Activated CD4-positive, alpha-beta memory T cell treated with anti-CD3 and anti-CD28 coated beads, Interleukin-2, amount 10 ng/mL, durations not matched to agents 7 days and 5 days (primary cell): ENCODE measurements around the gene SNAPC4. TPM values are rescaled to one million over a fixed set of nuclear protein-coding genes. Genes with fewer than 3 reads are reported as not detected.
A peak's percentile ranks its signal among the peaks of the same experiment; 100 is the strongest.

Experiments
- CTCF ChIA-PET: fragments of 350-600 bp; sonication (Branson Sonifier 250); formaldehyde crosslinking; loops from one replicate; lab custom pipeline; 2021; ENCODE audit warnings: antibody characterized with exemption, inconsistent platforms; lab: Charles Lee
- POLR2A ChIA-PET: fragments of 350-600 bp; sonication (Branson Sonifier 250); formaldehyde crosslinking; loops from one replicate; lab custom pipeline; 2021; ENCODE audit warnings: antibody characterized with exemption; lab: Charles Lee
- DNase-seq: peaks from one replicate; pipeline ENCODE4 v3.0.0-alpha.2; 2020
- H3K27ac Mint-ChIP-seq: one replicate; pipeline ENCODE4 v1.8.0; 2021; ENCODE audit warnings: mild to moderate bottlenecking, mixed read lengths
- H3K27me3 Mint-ChIP-seq: one replicate; pipeline ENCODE4 v1.8.0; 2021; ENCODE audit warnings: mixed read lengths
- H3K36me3 Mint-ChIP-seq: one replicate; pipeline ENCODE4 v1.8.0; 2021; ENCODE audit warnings: low read depth, mixed read lengths
- H3K4me1 Mint-ChIP-seq: one replicate; pipeline ENCODE4 v1.8.0; 2021; ENCODE audit warnings: mixed read lengths
- H3K4me3 Mint-ChIP-seq: one replicate; pipeline ENCODE4 v1.8.0; 2021; ENCODE audit warnings: mild to moderate bottlenecking, mixed read lengths
- H3K9me3 Mint-ChIP-seq: one replicate; pipeline ENCODE4 v1.8.0; 2021; ENCODE audit warnings: mixed read lengths
- total RNA-seq, 2 experiments: library from RNA; stranded (reverse); gene quantifications; one replicate each; pipeline ENCODE4 v1.2.3, GENCODE V29; 2021

The SNAPC4 gene
- total RNA-seq, 2 experiments from 2014 or later = 8.8 TPM

GRCh38 chr9:136438548-136439480 lies 38.8 kb upstream of the SNAPC4 start:
- H3K9me3 Mint-ChIP-seq = no peaks in the 10 kb centered on the region
- ChIA-PET POLR2A (interaction anchor here (0.7 to 2.7 kb wide), 7 partner anchors 15 to 289 kb away, joined by 3 to 16 read pairs (median 6); partner anchors contain the start of genes DNLZ, ENTR1, PMPCA and SNAPC4), CTCF (interaction anchor here (0.8 to 2.9 kb wide), 3 partner anchors 13 to 76 kb away, joined by 3 to 8 read pairs (median 4); partner anchors contain the start of genes DNLZ, ENTR1 and PMPCA)
- peaks cover 28% of the 10 kb centered on the region for H3K4me1 Mint-ChIP-seq
- no peaks in the 10 kb centered on the region for H3K27me3 Mint-ChIP-seq
- peak overlapping the region; percentile 76 for H3K27ac Mint-ChIP-seq
- DNase-seq = peak; percentile 66
- H3K4me3 Mint-ChIP-seq = peak overlapping the region; percentile 87
- peaks cover 34% of the 10 kb centered on the region for H3K36me3 Mint-ChIP-seq

GRCh38 chr9:136437839-136438547 lies 38.0 kb upstream of the SNAPC4 start:
- Mint-ChIP-seq H3K9me3 (no peaks in the 10 kb centered on the region), H3K4me1 (peaks cover 28% of the 10 kb centered on the region), H3K27me3 (no peaks in the 10 kb centered on the region), H3K36me3 (peaks cover 30% of the 10 kb centered on the region), H3K27ac (peak overlapping the region; percentile 76), H3K4me3 (peak overlapping the region; percentile 87)
- POLR2A ChIA-PET = interaction anchor here (0.7 to 2.7 kb wide), 5 partner anchors 14 to 75 kb away, joined by 3 to 16 read pairs (median 7); partner anchors contain the start of genes DNLZ, ENTR1 and PMPCA
- CTCF ChIA-PET = interaction anchor here (0.8 to 2.9 kb wide), 2 partner anchors 12 to 75 kb away, joined by 3 to 8 read pairs; partner anchors contain the start of gene DNLZ
- no peak for DNase-seq

- H3K36me3 Mint-ChIP-seq = peaks cover 24% of the 10 kb centered on the region
- H3K27me3 Mint-ChIP-seq = no peaks in the 10 kb centered on the region
- ChIA-PET POLR2A (interaction anchor here (2.7 kb wide), 1 partner anchor 26 kb away, joined by 16 read pairs; the partner anchor contains the start of genes ENTR1 and PMPCA), CTCF (no interaction called here)
- H3K4me1 Mint-ChIP-seq = peaks cover 28% of the 10 kb centered on the region
- H3K27ac Mint-ChIP-seq = peak overlapping the region; percentile 35
- H3K4me3 Mint-ChIP-seq = peak overlapping the region; percentile 87
- DNase-seq = no peak
- no peaks in the 10 kb centered on the region for H3K9me3 Mint-ChIP-seq
These were observed 37.5 kb upstream of the SNAPC4 start for GRCh38 chr9:136437430-136437829.

DNA sequence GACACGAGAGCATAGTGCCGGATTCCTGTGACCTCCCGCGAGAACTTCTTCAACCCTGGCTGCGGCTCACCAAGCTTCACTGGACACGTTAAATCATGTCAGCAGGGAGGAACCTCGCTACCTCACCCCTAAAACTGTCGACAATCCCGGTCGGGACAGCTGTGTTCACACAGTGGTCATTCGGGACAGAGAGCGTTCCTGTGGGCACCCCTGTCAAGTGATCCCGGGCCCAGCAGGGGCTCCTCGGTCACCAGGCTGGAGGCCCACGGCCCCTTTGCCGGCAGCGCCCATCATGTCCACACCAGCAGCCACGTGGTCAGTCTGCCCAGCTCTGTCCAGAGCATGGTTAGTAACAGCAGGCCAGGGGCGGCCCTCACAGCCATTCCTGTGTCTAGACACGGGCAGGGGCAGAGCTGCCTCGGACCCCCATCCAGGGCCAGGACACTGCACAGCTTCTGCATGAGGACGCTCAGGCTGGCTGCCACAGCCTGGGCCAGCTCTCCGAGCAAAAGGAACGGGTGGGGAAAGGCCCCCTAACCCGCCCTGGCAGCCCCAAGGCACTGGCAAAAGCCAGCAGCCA lies 36.2 kb upstream of the SNAPC4 start:
- H3K36me3 Mint-ChIP-seq = peaks cover 17% of the 10 kb centered on the region
- H3K27me3 Mint-ChIP-seq = no peaks in the 10 kb centered on the region
- H3K9me3 Mint-ChIP-seq = no peaks in the 10 kb centered on the region
- peaks cover 28% of the 10 kb centered on the region for H3K4me1 Mint-ChIP-seq
- ChIA-PET POLR2A (no interaction called here), CTCF (no interaction called here)
- H3K4me3 Mint-ChIP-seq = peak overlapping the region; percentile 87
- no peak for DNase-seq
- no peak overlapping the region for H3K27ac Mint-ChIP-seq

DNA sequence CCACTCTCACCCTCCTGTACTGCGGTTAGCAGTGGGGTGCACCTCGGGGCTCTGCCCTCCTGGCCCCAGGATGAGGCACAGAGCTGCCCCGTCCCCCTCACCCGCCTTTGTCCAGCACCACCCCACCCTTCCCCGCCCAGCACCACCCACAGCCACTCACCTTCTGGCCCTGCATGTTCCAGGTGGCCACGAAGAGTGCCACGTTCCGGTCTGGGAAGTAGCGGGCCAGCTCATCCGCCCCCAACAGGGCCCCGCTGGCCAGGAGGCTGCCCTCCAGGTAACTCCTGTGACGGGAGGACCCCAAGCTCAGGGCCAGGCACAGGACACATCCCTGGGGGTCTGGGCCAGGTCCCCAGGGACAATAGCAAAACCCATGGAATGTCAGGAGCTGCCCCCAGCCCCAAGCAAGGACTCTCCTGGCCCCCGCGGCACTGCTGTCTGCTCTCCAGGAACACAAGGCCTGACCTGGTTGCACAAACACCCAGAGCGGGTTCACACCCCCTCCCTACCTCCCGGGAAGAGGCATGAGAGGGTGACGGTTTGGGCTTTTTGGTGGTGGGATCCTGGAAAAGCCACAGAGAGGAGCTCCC lies 34.7 kb upstream of the SNAPC4 start:
- POLR2A ChIA-PET = interaction anchor here (1.5 kb wide), 1 partner anchor 10 kb away, joined by 5 read pairs; no protein-coding TSS in a partner anchor
- H3K9me3 Mint-ChIP-seq = no peaks in the 10 kb centered on the region
- H3K4me3 Mint-ChIP-seq = no peak overlapping the region
- peaks cover 25% of the 10 kb centered on the region for H3K4me1 Mint-ChIP-seq
- H3K36me3 Mint-ChIP-seq = peaks cover 14% of the 10 kb centered on the region
- no peak overlapping the region for H3K27ac Mint-ChIP-seq
- CTCF ChIA-PET = no interaction called here
- H3K27me3 Mint-ChIP-seq = no peaks in the 10 kb centered on the region
- DNase-seq = no peak

DNA sequence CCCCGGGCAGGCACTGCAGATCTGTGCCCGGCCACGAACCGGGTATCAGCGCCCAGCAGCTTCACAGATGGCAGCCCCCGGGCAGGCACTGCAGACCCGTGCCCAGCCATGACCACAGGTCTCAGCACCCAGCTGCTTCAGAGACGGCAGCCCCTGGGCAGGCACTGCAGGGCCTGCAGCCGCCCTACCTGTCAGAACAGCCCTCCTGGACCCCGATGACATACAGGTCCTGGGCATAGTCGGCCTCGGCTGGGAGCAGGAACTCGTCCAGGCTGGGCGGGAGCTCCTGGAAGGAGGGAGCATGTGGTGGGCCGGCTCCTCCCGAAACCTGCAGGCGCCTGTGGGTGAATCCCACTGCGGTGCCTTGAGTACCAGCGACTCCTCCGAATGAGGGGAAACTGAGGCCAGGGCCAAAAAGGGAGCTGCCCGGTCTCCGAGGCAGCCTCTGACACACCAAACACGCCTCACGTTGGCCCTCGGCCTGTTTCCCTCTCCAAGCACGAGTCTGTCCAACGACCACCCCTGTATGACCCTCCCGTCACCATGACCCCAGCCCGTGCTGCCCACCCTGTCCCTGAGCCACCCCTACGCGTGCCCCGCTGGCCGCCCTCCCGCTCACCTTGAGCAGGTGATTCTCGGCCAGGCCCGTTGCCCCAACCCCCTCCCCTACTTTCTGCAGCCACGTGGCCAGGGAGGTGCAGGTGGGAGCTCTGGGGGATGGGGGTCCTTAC lies 34.0 kb upstream of the SNAPC4 start:
- Mint-ChIP-seq H3K27me3 (no peaks in the 10 kb centered on the region), H3K36me3 (peaks cover 14% of the 10 kb centered on the region), H3K9me3 (no peaks in the 10 kb centered on the region), H3K4me3 (no peak overlapping the region), H3K4me1 (peaks cover 25% of the 10 kb centered on the region), H3K27ac (no peak overlapping the region)
- no peak for DNase-seq
- ChIA-PET POLR2A (interaction anchor here (1.5 kb wide), 1 partner anchor 9 kb away, joined by 5 read pairs; no protein-coding TSS in a partner anchor), CTCF (no interaction called here)

DNA sequence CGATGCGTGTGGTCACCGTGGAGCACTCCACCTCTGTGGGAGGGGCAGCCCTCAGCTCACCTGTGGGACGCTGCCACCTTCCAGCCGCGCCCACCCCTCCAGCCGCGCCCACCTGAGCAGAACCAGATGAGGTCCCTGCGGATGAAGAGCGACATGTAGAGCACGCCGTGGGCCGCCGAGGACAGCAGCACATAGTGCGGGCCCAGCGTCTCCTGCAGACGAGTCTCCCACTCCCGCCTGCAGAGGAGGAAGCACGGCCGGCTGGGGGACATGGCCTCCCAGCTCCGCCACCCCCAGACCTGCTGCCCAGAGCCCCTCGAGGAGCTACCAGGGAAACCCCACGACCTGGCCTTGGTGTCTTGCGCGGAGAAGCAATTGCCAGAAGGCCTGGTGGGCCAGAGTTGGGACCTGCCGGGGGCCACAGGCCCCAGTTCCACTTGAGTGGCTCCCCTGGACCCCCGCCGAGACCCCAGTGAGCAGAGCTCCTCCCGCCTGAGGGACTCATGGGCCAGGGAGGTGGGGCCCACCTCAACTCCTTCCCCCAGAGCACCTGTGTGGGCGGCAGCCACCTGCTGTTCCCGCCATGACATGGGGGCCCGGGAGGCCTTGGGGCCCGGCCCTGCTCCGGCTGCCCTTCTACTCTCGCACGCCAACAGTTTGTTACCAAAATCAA lies 33.2 kb upstream of the SNAPC4 start:
- ChIA-PET POLR2A (no interaction called here), CTCF (no interaction called here)
- peaks cover 22% of the 10 kb centered on the region for H3K4me1 Mint-ChIP-seq
- no peak overlapping the region for H3K4me3 Mint-ChIP-seq
- DNase-seq = no peak
- no peaks in the 10 kb centered on the region for H3K9me3 Mint-ChIP-seq
- H3K36me3 Mint-ChIP-seq = peaks cover 10% of the 10 kb centered on the region
- H3K27me3 Mint-ChIP-seq = no peaks in the 10 kb centered on the region
- no peak overlapping the region for H3K27ac Mint-ChIP-seq

- Mint-ChIP-seq H3K36me3 (peaks cover 8% of the 10 kb centered on the region), H3K4me1 (peaks cover 18% of the 10 kb centered on the region), H3K4me3 (no peak overlapping the region), H3K27me3 (no peaks in the 10 kb centered on the region), H3K9me3 (no peaks in the 10 kb centered on the region), H3K27ac (no peak overlapping the region)
- CTCF ChIA-PET = no interaction called here
- POLR2A ChIA-PET = no interaction called here
- no peak for DNase-seq
These were observed 32.6 kb upstream of the SNAPC4 start for GRCh38 chr9:136432591-136432990.

DNA sequence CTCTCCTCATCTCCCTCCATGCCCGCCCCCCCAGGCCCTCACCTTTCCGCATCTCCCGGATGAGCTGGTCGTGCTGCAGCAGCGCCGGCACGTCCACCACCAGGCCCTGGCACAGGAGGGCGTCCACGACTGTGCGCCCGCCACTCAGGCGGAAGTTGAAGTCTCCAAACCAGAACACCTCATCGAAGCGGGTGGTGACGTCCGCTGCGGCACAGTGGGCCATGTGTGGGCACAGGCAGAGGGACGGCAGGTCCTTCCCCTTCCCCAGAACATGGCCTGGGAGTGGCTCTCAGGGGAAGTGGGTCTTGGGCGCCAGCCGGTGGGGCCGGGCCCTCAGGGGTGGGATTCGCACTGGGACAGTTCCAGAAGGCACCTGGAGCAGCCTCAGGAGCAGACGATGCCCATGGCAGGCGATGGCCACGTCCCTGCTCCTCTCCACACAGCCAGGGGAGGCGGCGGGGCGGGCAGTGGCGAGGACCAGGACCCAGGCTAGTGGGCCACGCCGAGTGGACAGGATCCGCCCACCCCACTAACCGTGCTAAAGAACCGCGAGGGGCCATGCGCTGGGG lies 31.9 kb upstream of the SNAPC4 start:
- Mint-ChIP-seq H3K9me3 (no peaks in the 10 kb centered on the region), H3K4me3 (no peak overlapping the region), H3K4me1 (peaks cover 11% of the 10 kb centered on the region), H3K36me3 (peaks cover 7% of the 10 kb centered on the region), H3K27ac (no peak overlapping the region), H3K27me3 (no peaks in the 10 kb centered on the region)
- ChIA-PET CTCF (no interaction called here), POLR2A (no interaction called here)
- DNase-seq = no peak

DNA sequence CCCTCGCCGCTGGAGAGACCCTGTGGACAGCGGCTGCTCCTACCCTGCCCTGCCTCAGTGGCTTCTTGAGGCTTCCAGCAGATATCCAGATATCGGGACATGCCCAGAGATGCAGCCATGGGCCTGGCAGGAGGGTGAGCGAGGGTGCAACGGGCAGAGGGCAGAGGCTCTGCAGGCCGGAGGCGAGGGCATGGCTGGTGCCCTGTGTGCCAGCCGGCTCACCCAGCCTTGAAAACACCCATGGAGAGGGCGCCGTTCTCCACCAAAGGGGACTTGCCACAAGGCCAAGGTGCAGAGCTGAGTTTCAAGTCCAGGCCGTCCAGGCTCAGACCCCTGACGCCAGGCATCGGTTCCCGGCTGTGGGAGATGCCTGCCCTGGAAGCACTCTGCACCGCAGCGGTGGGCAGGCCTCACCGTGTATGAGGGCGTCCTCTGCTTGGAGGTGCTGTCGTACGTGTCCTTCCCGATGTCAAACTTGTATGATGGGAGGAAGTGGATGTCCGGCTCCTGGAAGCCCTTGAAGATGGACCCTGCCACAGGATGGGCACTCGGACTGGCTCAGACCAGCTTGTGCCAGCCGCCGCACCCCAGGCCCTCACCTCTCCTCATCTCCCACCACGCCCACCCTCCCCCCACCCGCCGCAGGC lies 30.7 kb upstream of the SNAPC4 start:
- H3K4me3 Mint-ChIP-seq = no peak overlapping the region
- peaks cover 3% of the 10 kb centered on the region for H3K36me3 Mint-ChIP-seq
- H3K27ac Mint-ChIP-seq = no peak overlapping the region
- CTCF ChIA-PET = no interaction called here
- no peak for DNase-seq
- POLR2A ChIA-PET = no interaction called here
- peaks cover under 1% of the 10 kb centered on the region for H3K4me1 Mint-ChIP-seq
- no peaks in the 10 kb centered on the region for H3K27me3 Mint-ChIP-seq
- H3K9me3 Mint-ChIP-seq = no peaks in the 10 kb centered on the region
